ENCODE data around the gene FGF12.

DNA sequence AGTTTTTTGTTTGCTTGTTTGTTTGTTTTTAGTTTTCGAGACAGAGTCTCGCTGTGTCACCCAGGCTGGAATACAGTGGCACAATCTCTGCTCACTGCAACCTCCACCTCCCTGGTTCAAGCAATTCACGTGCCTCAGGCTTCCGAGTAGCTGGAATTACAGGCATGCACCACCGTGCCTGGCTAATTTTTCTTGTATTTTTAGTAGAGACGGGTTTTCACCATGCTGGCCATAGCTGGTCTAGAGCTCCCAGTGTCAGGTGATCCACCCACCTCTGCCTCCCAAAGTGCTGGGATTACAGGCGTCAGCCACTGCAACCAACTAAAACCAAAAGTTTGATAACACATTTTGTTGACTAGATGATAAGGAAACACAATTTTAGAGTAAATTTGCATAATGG is 372.7 kb downstream of the FGF12 start:
- no peak for TF ChIP-seq EP300 (IDR thresholded peaks at IDR 0.05; ENCODE audit: borderline replicate concordance in 1 of 2, low read depth in 1 of 2, low read length in 1 of 2)
- TF ChIP-seq, protein P1, sequence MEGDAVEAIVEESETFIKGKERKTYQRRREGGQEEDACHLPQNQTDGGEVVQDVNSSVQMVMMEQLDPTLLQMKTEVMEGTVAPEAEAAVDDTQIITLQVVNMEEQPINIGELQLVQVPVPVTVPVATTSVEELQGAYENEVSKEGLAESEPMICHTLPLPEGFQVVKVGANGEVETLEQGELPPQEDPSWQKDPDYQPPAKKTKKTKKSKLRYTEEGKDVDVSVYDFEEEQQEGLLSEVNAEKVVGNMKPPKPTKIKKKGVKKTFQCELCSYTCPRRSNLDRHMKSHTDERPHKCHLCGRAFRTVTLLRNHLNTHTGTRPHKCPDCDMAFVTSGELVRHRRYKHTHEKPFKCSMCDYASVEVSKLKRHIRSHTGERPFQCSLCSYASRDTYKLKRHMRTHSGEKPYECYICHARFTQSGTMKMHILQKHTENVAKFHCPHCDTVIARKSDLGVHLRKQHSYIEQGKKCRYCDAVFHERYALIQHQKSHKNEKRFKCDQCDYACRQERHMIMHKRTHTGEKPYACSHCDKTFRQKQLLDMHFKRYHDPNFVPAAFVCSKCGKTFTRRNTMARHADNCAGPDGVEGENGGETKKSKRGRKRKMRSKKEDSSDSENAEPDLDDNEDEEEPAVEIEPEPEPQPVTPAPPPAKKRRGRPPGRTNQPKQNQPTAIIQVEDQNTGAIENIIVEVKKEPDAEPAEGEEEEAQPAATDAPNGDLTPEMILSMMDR (IDR thresholded peaks at IDR 0.05): no peak
- no peak for TF ChIP-seq YY1 (IDR thresholded peaks at IDR 0.05; ENCODE audit: low read depth)
- no peak for TF ChIP-seq FOXM1 (IDR thresholded peaks at IDR 0.05; ENCODE audit: low read depth)
- no peak for TF ChIP-seq ELF1 (IDR thresholded peaks at IDR 0.05)
- TF ChIP-seq FOSL2 (IDR thresholded peaks at IDR 0.05; ENCODE audit: borderline replicate concordance, low read depth): no peak
- no peak for TF ChIP-seq POLR2AphosphoS5 (IDR thresholded peaks at IDR 0.05; ENCODE audit: low read depth, low read length)
- TF ChIP-seq, protein P2, sequence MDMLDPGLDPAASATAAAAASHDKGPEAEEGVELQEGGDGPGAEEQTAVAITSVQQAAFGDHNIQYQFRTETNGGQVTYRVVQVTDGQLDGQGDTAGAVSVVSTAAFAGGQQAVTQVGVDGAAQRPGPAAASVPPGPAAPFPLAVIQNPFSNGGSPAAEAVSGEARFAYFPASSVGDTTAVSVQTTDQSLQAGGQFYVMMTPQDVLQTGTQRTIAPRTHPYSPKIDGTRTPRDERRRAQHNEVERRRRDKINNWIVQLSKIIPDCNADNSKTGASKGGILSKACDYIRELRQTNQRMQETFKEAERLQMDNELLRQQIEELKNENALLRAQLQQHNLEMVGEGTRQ (IDR thresholded peaks at IDR 0.05; ENCODE audit: borderline replicate concordance, low read depth, low read length): no peak
- TF ChIP-seq, protein P3, sequence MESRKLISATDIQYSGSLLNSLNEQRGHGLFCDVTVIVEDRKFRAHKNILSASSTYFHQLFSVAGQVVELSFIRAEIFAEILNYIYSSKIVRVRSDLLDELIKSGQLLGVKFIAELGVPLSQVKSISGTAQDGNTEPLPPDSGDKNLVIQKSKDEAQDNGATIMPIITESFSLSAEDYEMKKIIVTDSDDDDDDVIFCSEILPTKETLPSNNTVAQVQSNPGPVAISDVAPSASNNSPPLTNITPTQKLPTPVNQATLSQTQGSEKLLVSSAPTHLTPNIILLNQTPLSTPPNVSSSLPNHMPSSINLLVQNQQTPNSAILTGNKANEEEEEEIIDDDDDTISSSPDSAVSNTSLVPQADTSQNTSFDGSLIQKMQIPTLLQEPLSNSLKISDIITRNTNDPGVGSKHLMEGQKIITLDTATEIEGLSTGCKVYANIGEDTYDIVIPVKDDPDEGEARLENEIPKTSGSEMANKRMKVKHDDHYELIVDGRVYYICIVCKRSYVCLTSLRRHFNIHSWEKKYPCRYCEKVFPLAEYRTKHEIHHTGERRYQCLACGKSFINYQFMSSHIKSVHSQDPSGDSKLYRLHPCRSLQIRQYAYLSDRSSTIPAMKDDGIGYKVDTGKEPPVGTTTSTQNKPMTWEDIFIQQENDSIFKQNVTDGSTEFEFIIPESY (IDR thresholded peaks at IDR 0.05; ENCODE audit: borderline replicate concordance, low read depth): no peak
- no peak for TF ChIP-seq CHD2 (IDR thresholded peaks at IDR 0.05; ENCODE audit: low read length, partially characterized antibody)
- TF ChIP-seq EZH2phosphoT487 (IDR thresholded peaks at IDR 0.05; ENCODE audit: borderline replicate concordance, low read depth): no peak
- TF ChIP-seq JUND (IDR thresholded peaks at IDR 0.05): no peak
